H1 (cell line): ENCODE results near the gene TYK2. TPM values are rescaled to one million over a fixed set of nuclear protein-coding genes. Genes with fewer than 3 reads are reported as not detected.

ENCODE experiments used
- CTCF ChIA-PET: fragments of 300-600 bp; sonication (Branson Sonifier 250); formaldehyde crosslinking; loops from one replicate; lab custom pipeline; 2021; ENCODE audit not compliant: partially characterized antibody; lab: Charles Lee
- POLR2A ChIA-PET: fragments of 300-600 bp; sonication (Branson Sonifier 250); formaldehyde crosslinking; loops from one replicate; lab custom pipeline; 2021; ENCODE audit warnings: inconsistent platforms; ENCODE audit not compliant: partially characterized antibody; lab: Charles Lee
- DNase-seq, 2 experiments: peaks; one replicate each; pipeline versions ENCODE4 v3.0.0 to v3.0.0-alpha.2; 2010 to 2022; ENCODE audit warnings: low spot score in 2 of 2, low read depth in 1 of 2, mixed read lengths in 1 of 2
- FAIRE-seq: peaks from 2 replicates; lab custom pipeline; 2011; peaks lifted over from hg19 to GRCh38; lab: Jason Lieb, UNC
- H2AFZ ChIP-seq: 2 replicates; pipeline ENCODE4 v1.8.1; 2012; ENCODE audit warnings: low read length, inconsistent platforms
- H2AK5ac ChIP-seq: 2 replicates; pipeline ENCODE4 v1.6.1; 2013; ENCODE audit warnings: low read depth, low read length
- H2BK120ac ChIP-seq: replicated peaks from 2 replicates; pipeline ENCODE3; 2013; ENCODE audit warnings: low read depth, low read length, inconsistent platforms
- H2BK12ac ChIP-seq: 2 replicates; pipeline ENCODE4 v1.6.1; 2013; ENCODE audit warnings: low read depth, low read length
- H2BK15ac ChIP-seq: 2 replicates; pipeline ENCODE4 v1.6.1; 2013; ENCODE audit warnings: low read length
- H2BK20ac ChIP-seq: 2 replicates; pipeline ENCODE4 v1.6.1; 2013; ENCODE audit warnings: low read length
- H2BK5ac ChIP-seq: 2 replicates; pipeline ENCODE4 v1.6.1; 2013; ENCODE audit warnings: low read depth, low read length
- H3K14ac ChIP-seq: 2 replicates; pipeline ENCODE4 v1.6.1; 2013; ENCODE audit warnings: inconsistent platforms; ENCODE audit not compliant: insufficient read length
- H3K18ac ChIP-seq: 2 replicates; pipeline ENCODE4 v1.6.1; 2013; ENCODE audit warnings: low read length; ENCODE audit errors: extremely low read depth
- H3K23ac ChIP-seq: 2 replicates; pipeline ENCODE4 v1.6.1; 2013; ENCODE audit warnings: inconsistent platforms; ENCODE audit not compliant: insufficient read length
- H3K23me2 ChIP-seq: 2 replicates; pipeline ENCODE4 v1.6.1; 2013; ENCODE audit warnings: low read depth, low read length
- H3K27ac ChIP-seq: 2 replicates; pipeline ENCODE4 v1.6.1; 2011; ENCODE audit warnings: low read depth, low read length, inconsistent platforms
- H3K27me3 ChIP-seq, 4 experiments: replicated peaks in 1 of 4; 1 replicate in 1 of 4; 2 replicates in 3 of 4; pipeline versions ENCODE4 v1.6.1 to v1.8.1; 2011 to 2013; ENCODE audit warnings: low read length in 3 of 4, mild to moderate bottlenecking in 3 of 4, inconsistent platforms in 2 of 4, mixed read lengths in 2 of 4, moderate library complexity in 1 of 4; ENCODE audit not compliant: control insufficient read depth in 3 of 4, insufficient read depth in 3 of 4; ENCODE audit errors: extremely low read depth in 1 of 4
- H3K36me3 ChIP-seq, 4 experiments: 2 replicates each; pipeline versions ENCODE4 v1.6.1 to v1.8.1; 2011 to 2013; ENCODE audit warnings: mild to moderate bottlenecking in 4 of 4, low read length in 3 of 4, moderate library complexity in 2 of 4, control low read depth in 1 of 4, inconsistent platforms in 1 of 4; ENCODE audit not compliant: insufficient read depth in 4 of 4, control insufficient read depth in 2 of 4
- H3K4ac ChIP-seq: replicated peaks from 2 replicates; pipeline ENCODE3; 2013; ENCODE audit warnings: low read length, low read depth, mixed read lengths, inconsistent platforms; ENCODE audit not compliant: insufficient read length
- H3K4me1 ChIP-seq, 4 experiments: replicated peaks in 1 of 4; 1 replicate in 1 of 4; 2 replicates in 3 of 4; pipeline versions ENCODE4 v1.6.1 to v1.8.1; 2011 to 2013; ENCODE audit warnings: low read length in 3 of 4, inconsistent platforms in 2 of 4, mixed read lengths in 1 of 4; ENCODE audit not compliant: insufficient read depth in 4 of 4, control insufficient read depth in 3 of 4
- H3K4me2 ChIP-seq, 2 experiments: 2 replicates each; pipeline versions ENCODE4 v1.6.1 to v1.8.1; 2011 to 2013; ENCODE audit warnings: low read depth in 2 of 2, low read length in 2 of 2, control low read depth in 1 of 2, inconsistent platforms in 1 of 2, mild to moderate bottlenecking in 1 of 2; ENCODE audit not compliant: insufficient read depth in 1 of 2
- H3K4me3 ChIP-seq, 4 experiments: fragments of 200-600, 300-600 bp in 1 of 4; sonication (generic), shearing (Covaris generic), sonication (Bioruptor Twin) in 1 of 4; 2 replicates each; pipeline versions ENCODE4 v1.5.1 to v1.8.1; 2011 to 2016; ENCODE audit warnings: low read length in 4 of 4, low read depth in 3 of 4, control low read depth in 2 of 4, inconsistent platforms in 2 of 4, mild to moderate bottlenecking in 2 of 4, mixed read lengths in 1 of 4, moderate library complexity in 1 of 4; ENCODE audit not compliant: insufficient read depth in 2 of 4; ENCODE audit errors: extremely low read depth in 1 of 4
- H3K56ac ChIP-seq: replicated peaks from 2 replicates; pipeline ENCODE3; 2013; ENCODE audit warnings: low read depth, mild to moderate bottlenecking, mixed read lengths, low read length, inconsistent platforms; ENCODE audit not compliant: insufficient read length
- H3K79me1 ChIP-seq: 2 replicates; pipeline ENCODE4 v1.6.1; 2013; ENCODE audit warnings: low read depth, low read length, control low read depth
- H3K79me2 ChIP-seq, 2 experiments: 2 replicates each; pipeline versions ENCODE4 v1.6.1 to v1.8.1; 2012 to 2013; ENCODE audit warnings: low read length in 2 of 2, mild to moderate bottlenecking in 2 of 2, inconsistent platforms in 1 of 2; ENCODE audit not compliant: insufficient read depth in 2 of 2, control insufficient read depth in 1 of 2
- H3K9ac ChIP-seq, 4 experiments: replicated peaks in 1 of 4; 1 replicate in 1 of 4; 2 replicates in 3 of 4; pipeline versions ENCODE4 v1.6.1 to v1.8.1; 2011 to 2013; ENCODE audit warnings: low read depth in 3 of 4, low read length in 3 of 4, control low read depth in 2 of 4, mild to moderate bottlenecking in 2 of 4, moderate library complexity in 2 of 4, inconsistent platforms in 1 of 4; ENCODE audit errors: extremely low read depth in 1 of 4
- H3K9me3 ChIP-seq, 2 experiments: 2 replicates each; pipeline versions ENCODE4 v1.6.1 to v1.8.1; 2012 to 2013; ENCODE audit warnings: mild to moderate bottlenecking in 2 of 2, moderate library complexity in 2 of 2, control low read depth in 1 of 2, inconsistent platforms in 1 of 2, low read depth in 1 of 2, low read length in 1 of 2, mixed read lengths in 1 of 2; ENCODE audit not compliant: insufficient read depth in 2 of 2
- H4K20me1 ChIP-seq, 2 experiments: replicated peaks in 1 of 2; 2 replicates each; pipeline versions ENCODE3 to v1.8.1; 2011 to 2013; ENCODE audit warnings: inconsistent platforms in 2 of 2, low read length in 2 of 2, mild to moderate bottlenecking in 1 of 2; ENCODE audit not compliant: insufficient read depth in 2 of 2, control insufficient read depth in 1 of 2
- H4K5ac ChIP-seq: 2 replicates; pipeline ENCODE4 v1.6.1; 2013; ENCODE audit warnings: low read length, low read depth, mixed read lengths, inconsistent platforms; ENCODE audit not compliant: insufficient read length
- H4K8ac ChIP-seq: 2 replicates; pipeline ENCODE4 v1.8.0; 2013; ENCODE audit warnings: mild to moderate bottlenecking, moderate library complexity, low read length, inconsistent platforms; ENCODE audit not compliant: insufficient read depth; ENCODE audit errors: extremely low read depth
- H4K91ac ChIP-seq: replicated peaks from 2 replicates; pipeline ENCODE3; 2013; ENCODE audit warnings: low read length, mixed read lengths, inconsistent platforms; ENCODE audit not compliant: insufficient read length
- CBX8 ChIP-seq: fragments of 300-800, 300-1000 bp; sonication (generic); IDR thresholded peaks from 2 replicates; pipeline ENCODE4 v1.7.1; 2016; ENCODE audit warnings: low read depth, low read length, borderline replicate concordance
- CHD1 ChIP-seq: IDR thresholded peaks from 2 replicates; pipeline ENCODE4 v1.6.1; 2012; ENCODE audit warnings: low read depth, low read length, improper control_type of control experiment
- CHD2 ChIP-seq: IDR thresholded peaks from 2 replicates; pipeline ENCODE4 v1.6.1; 2012; ENCODE audit warnings: low read length, improper control_type of control experiment
- CREB1 ChIP-seq: IDR thresholded peaks from 2 replicates; pipeline ENCODE4 v1.6.1; 2012; ENCODE audit warnings: inconsistent platforms
- CTBP2 ChIP-seq: IDR thresholded peaks from 2 replicates; pipeline ENCODE4 v1.7.0; 2011; ENCODE audit warnings: borderline replicate concordance, mild to moderate bottlenecking, moderate library complexity, mixed read lengths, low read length; ENCODE audit not compliant: insufficient read depth, insufficient read length
- HDAC6 ChIP-seq: IDR thresholded peaks from one replicate; pipeline ENCODE4 v1.7.1; 2012; ENCODE audit warnings: low read depth, mild to moderate bottlenecking, inconsistent platforms, low read length, moderate library complexity
- NANOG ChIP-seq: IDR thresholded peaks from 2 replicates; pipeline ENCODE4 v1.6.1; 2011; ENCODE audit warnings: low read length, low read depth, mild to moderate bottlenecking, inconsistent platforms; ENCODE audit not compliant: insufficient read depth, poor library complexity, severe bottlenecking
- POU5F1 ChIP-seq: IDR thresholded peaks from 2 replicates; pipeline ENCODE4 v1.6.1; 2011; ENCODE audit warnings: low read depth, mild to moderate bottlenecking, low read length, moderate library complexity
- SP2 ChIP-seq: IDR thresholded peaks from 2 replicates; pipeline ENCODE4 v1.6.1; 2012; ENCODE audit warnings: mild to moderate bottlenecking, low read length, inconsistent platforms
- SRF ChIP-seq: IDR thresholded peaks from 2 replicates; pipeline ENCODE4 v1.6.1; 2011; ENCODE audit warnings: mild to moderate bottlenecking, low read depth, low read length, moderate library complexity
- TAF7 ChIP-seq: optimal IDR thresholded peaks from 2 replicates; pipeline ENCODE3; 2011; ENCODE audit warnings: low read depth, mild to moderate bottlenecking, inconsistent platforms, low read length, moderate library complexity, borderline replicate concordance
- WGBS, 2 experiments: shearing (Covaris generic) in 1 of 2; methylation state at CpG; one replicate each; pipeline versions ENCODE4 v1.1.6 to v1.1.7; 2013 to 2015; ENCODE audit warnings: low lambda C conversion rate in 2 of 2, mixed read lengths in 2 of 2, inconsistent platforms in 1 of 2, low coverage in 1 of 2, missing lambda C conversion rate in 1 of 2; ENCODE audit not compliant: insufficient replicate concordance in 2 of 2, insufficient coverage in 1 of 2, insufficient read length in 1 of 2; ENCODE audit errors: extremely low coverage in 1 of 2, missing lambda C conversion rate in 1 of 2; 5-methylcytosine and 5-hydroxymethylcytosine counted together
- polyA plus RNA-seq, 7 experiments: library from polyadenylated mRNA; depleted of rRNA in 3 of 7; stranded (reverse) in 5 of 7; unstranded in 2 of 7; fragments of >200 nt in 5 of 7; fragments of 200-250 nt in 2 of 7; gene quantifications; 1 replicate in 5 of 7; 2 replicates in 1 of 7; 4 replicates in 1 of 7; pipeline versions ENCODE4 v1.2.1 to v1.2.3, GENCODE V29; 2011 to 2013; ENCODE audit warnings: missing spikeins in 2 of 7, mixed read lengths in 2 of 7
- total RNA-seq: library from RNA; stranded (reverse); fragmentation: NEBNext Ultra II Directional; extraction: Animal tissue kit (Norgen Biotek cat#: 25700); gene quantifications from 2 replicates; pipeline ENCODE4 v1.2.1, GENCODE V29; 2021
- TF ChIP-seq, protein P1 (sequence below): IDR thresholded peaks from 2 replicates; pipeline ENCODE4 v1.6.1; 2012; ENCODE audit warnings: inconsistent platforms

The TYK2 gene
- total and polyA plus RNA-seq, 2 of the 8 experiments (the other 6 are each of a cell fraction or from before 2014, with no cell fraction given): 32.1 to 40.8 TPM

GRCh38 chr19:10320602-10321416 lies 59.6 kb downstream of the TYK2 start:
- Histone ChIP-seq H3K4me1 (no peaks in the 10 kb centered on the region; a peak in 1 of 7 replicates), H3K4me2 (no peak overlapping the region), H3K23me2 (no peaks in the 10 kb centered on the region; the same call in 1 of the 2 replicates), H2BK5ac (no peak overlapping the region), H4K91ac (no peak overlapping the region), H3K79me1 (no peaks in the 10 kb centered on the region), H3K4me3 (no peak overlapping the region), H2BK15ac (no peak overlapping the region), H3K18ac (no peak overlapping the region), H4K8ac (no peak overlapping the region), H3K56ac (no peak overlapping the region), H2AFZ (no peak overlapping the region), H4K5ac (no peak overlapping the region), H3K36me3 (peaks cover 23 to 68% (median 51%) of the 10 kb centered on the region in 4 experiments), H3K14ac (no peak overlapping the region), H2AK5ac (no peak overlapping the region), H3K4ac (no peak overlapping the region), H4K20me1 (peaks cover 0 to 12% of the 10 kb centered on the region in 2 experiments), H2BK12ac (no peak overlapping the region), H2BK20ac (no peak overlapping the region), H3K9me3 (no peaks in the 10 kb centered on the region), H3K27ac (no peak overlapping the region), H3K9ac (no peak overlapping the region), H2BK120ac (no peak overlapping the region), H3K27me3 (no peaks in the 10 kb centered on the region; a peak in 1 of 7 replicates), H3K23ac (no peak overlapping the region), H3K79me2 (no peaks in the 10 kb centered on the region)
- CTCF ChIA-PET: interaction anchor here (0.6 to 2.4 kb wide), 9 partner anchors 9 to 68 kb away, joined by 3 to 13 read pairs (median 3); partner anchors contain the start of gene ZGLP1
- POLR2A ChIA-PET: interaction anchor here (1.5 to 11.4 kb wide), 3 partner anchors 12 to 31 kb away, joined by 6 to 104 read pairs (median 7); partner anchors contain the start of genes ICAM5 and RAVER1
- FAIRE-seq (no peak), DNase-seq (no peak)
- WGBS, 2 experiments: 88% methylated on average over 25 of the region's 32 CpGs; no CpG with 5 or more reads in 1 of the 2 experiments
- TF ChIP-seq NANOG (no peak), SRF (no peak), CHD1 (no peak), HDAC6 (no peak), CHD2 (no peak), POU5F1 (no peak), CREB1 (no peak), CTBP2 (no peak), TAF7 (no peak), CBX8 (no peak), SP2 (no peak)
- TF ChIP-seq, protein P1, sequence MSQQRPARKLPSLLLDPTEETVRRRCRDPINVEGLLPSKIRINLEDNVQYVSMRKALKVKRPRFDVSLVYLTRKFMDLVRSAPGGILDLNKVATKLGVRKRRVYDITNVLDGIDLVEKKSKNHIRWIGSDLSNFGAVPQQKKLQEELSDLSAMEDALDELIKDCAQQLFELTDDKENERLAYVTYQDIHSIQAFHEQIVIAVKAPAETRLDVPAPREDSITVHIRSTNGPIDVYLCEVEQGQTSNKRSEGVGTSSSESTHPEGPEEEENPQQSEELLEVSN: no peak
